ENCODE results near the gene EPHA8. TPM values are rescaled to one million over a fixed set of nuclear protein-coding genes. Genes with fewer than 3 reads are reported as not detected.

The EPHA8 gene
- total and polyA plus RNA-seq, 4 donors: not detected

DNA sequence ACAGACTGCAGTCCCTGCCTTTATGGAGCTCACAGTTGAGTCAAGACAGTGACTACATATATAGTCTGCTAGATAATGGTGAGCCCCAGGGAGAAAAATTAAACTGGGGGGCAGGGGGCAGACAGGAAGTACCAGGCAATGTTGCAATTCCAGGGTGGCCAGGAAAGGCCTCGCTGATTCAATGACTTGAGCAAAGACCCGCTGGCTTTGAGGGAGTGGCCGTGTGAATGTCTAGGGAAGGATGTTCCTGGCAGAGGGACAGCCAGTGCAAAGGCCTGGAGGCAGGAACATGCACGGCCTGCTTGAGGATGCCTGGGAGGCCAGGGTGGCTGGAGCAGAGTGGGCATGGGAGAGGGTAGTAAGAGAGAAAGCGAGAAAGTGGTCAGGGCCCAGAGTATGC is 23.0 kb upstream of the EPHA8 start:
- Histone ChIP-seq H3K27me3 (ENCODE audit: control insufficient read depth in 1 of 2, insufficient read depth in 2 of 2, low read length in 1 of 2) (no peaks in the 10 kb centered on the region), H3K4me3 (ENCODE audit: low read length in 2 of 2) (no peak overlapping the region), H3K36me3 (ENCODE audit: control insufficient read depth in 1 of 2, insufficient read depth in 2 of 2, low read length in 1 of 2) (peaks cover 0 to 1% of the 10 kb centered on the region in 2 donors), H3K27ac (ENCODE audit: low read depth in 1 of 2, low read length in 2 of 2) (no peak overlapping the region), H3K9me3 (ENCODE audit: control insufficient read depth, low read length) (no peaks in the 10 kb centered on the region), H3K4me1 (ENCODE audit: control insufficient read depth in 1 of 2, insufficient read depth in 2 of 2, low read length in 2 of 2) (no peaks in the 10 kb centered on the region)
- WGBS, 2 donors: 66 to 74% methylated on average over 5 of the region's 5 CpGs
- intact Hi-C loops (cut with DNase I): no loop called here
- ATAC-seq (ENCODE audit: low FRiP score) (no peak), DNase-seq (no peak)

- intact Hi-C loops (cut with DNase I): no loop called here
- Histone ChIP-seq H3K4me1 (ENCODE audit: control insufficient read depth in 1 of 2, insufficient read depth in 2 of 2, low read length in 2 of 2) (no peaks in the 10 kb centered on the region), H3K27me3 (ENCODE audit: control insufficient read depth in 1 of 2, insufficient read depth in 2 of 2, low read length in 1 of 2) (no peaks in the 10 kb centered on the region), H3K9me3 (ENCODE audit: control insufficient read depth, low read length) (no peaks in the 10 kb centered on the region), H3K36me3 (ENCODE audit: control insufficient read depth in 1 of 2, insufficient read depth in 2 of 2, low read length in 1 of 2) (no peaks in the 10 kb centered on the region), H3K4me3 (ENCODE audit: low read length in 2 of 2) (no peak overlapping the region), H3K27ac (ENCODE audit: low read depth in 1 of 2, low read length in 2 of 2) (no peak overlapping the region)
- ATAC-seq (ENCODE audit: low FRiP score) (no peak), DNase-seq (no peak)
- WGBS, 2 donors: 76 to 77% methylated on average over 9 of the region's 9 CpGs
These were observed 20.4 kb upstream of the EPHA8 start for GRCh38 chr1:22542886-22543285.

DNA sequence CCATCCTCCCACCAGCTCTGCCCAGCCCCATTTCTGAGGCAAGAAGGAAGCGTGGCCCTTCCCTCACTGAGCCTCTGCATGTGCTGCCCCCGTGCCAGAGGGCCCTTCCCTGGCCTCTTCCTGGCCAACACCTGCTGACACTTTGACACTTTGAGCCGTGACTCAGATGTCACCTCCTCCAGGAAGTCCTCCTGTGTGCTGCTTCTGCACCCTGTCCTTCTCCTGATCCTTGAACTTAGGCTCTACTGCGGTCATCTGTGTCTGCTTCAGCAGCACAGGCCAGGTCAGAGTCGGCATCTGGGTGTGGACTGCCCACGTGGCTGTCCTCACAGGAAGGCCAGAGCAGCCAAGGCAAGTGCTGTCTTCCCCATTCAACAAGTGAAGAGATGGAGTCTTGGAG is 19.6 kb upstream of the EPHA8 start:
- ATAC-seq (ENCODE audit: low FRiP score): no peak
- H3K9me3 ChIP-seq (ENCODE audit: control insufficient read depth, low read length): no peaks in the 10 kb centered on the region
- no peaks in the 10 kb centered on the region for H3K27me3 ChIP-seq (ENCODE audit: control insufficient read depth in 1 of 2, insufficient read depth in 2 of 2, low read length in 1 of 2)
- DNase-seq: no peak
- WGBS, 2 donors: 79 to 82% methylated on average over 6 of the region's 6 CpGs
- H3K4me3 ChIP-seq (ENCODE audit: low read length in 2 of 2): no peak overlapping the region
- H3K36me3 ChIP-seq (ENCODE audit: control insufficient read depth in 1 of 2, insufficient read depth in 2 of 2, low read length in 1 of 2): no peaks in the 10 kb centered on the region
- intact Hi-C loops (cut with DNase I): no loop called here
- no peaks in the 10 kb centered on the region for H3K4me1 ChIP-seq (ENCODE audit: control insufficient read depth in 1 of 2, insufficient read depth in 2 of 2, low read length in 2 of 2)
- H3K27ac ChIP-seq (ENCODE audit: low read depth in 1 of 2, low read length in 2 of 2): no peak overlapping the region

DNA sequence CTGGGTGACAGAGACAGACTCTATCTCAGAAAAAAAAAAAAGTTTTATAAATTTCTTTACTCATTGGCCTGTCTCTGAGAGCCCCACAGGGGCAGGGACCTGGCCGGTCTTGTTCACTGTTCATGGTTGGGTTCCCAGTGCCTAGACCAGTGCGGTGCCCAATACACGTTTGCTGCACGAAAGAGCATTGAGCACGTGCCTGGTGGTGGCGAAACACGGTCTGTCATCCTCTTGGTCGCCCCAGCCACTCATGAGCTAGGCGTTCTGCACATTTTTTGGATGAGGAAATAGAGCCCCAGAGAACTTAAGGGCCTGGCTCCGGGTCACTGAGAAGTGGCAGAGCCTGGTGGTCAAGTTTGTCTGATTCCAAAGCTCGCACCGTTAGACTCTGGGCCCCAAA is 18.7 kb upstream of the EPHA8 start:
- 85 to 88% methylated on average over 12 of the region's 12 CpGs for WGBS, 2 donors
- no peak overlapping the region for H3K27ac ChIP-seq (ENCODE audit: low read depth in 1 of 2, low read length in 2 of 2)
- H3K9me3 ChIP-seq (ENCODE audit: control insufficient read depth, low read length): no peaks in the 10 kb centered on the region
- H3K4me1 ChIP-seq (ENCODE audit: control insufficient read depth in 1 of 2, insufficient read depth in 2 of 2, low read length in 2 of 2): no peaks in the 10 kb centered on the region
- H3K4me3 ChIP-seq (ENCODE audit: low read length in 2 of 2): no peak overlapping the region
- intact Hi-C loops (cut with DNase I): no loop called here
- ATAC-seq (ENCODE audit: low FRiP score): no peak
- H3K36me3 ChIP-seq (ENCODE audit: control insufficient read depth in 1 of 2, insufficient read depth in 2 of 2, low read length in 1 of 2): no peaks in the 10 kb centered on the region
- DNase-seq: no peak
- H3K27me3 ChIP-seq (ENCODE audit: control insufficient read depth in 1 of 2, insufficient read depth in 2 of 2, low read length in 1 of 2): no peaks in the 10 kb centered on the region

- H3K36me3 ChIP-seq (ENCODE audit: control insufficient read depth in 1 of 2, insufficient read depth in 2 of 2, low read length in 1 of 2): no peaks in the 10 kb centered on the region
- no peaks in the 10 kb centered on the region for H3K27me3 ChIP-seq (ENCODE audit: control insufficient read depth in 1 of 2, insufficient read depth in 2 of 2, low read length in 1 of 2)
- ATAC-seq (ENCODE audit: low FRiP score) (no peak), DNase-seq (no peak)
- no peaks in the 10 kb centered on the region for H3K9me3 ChIP-seq (ENCODE audit: control insufficient read depth, low read length)
- WGBS, 2 donors: 69 to 73% methylated on average over 13 of the region's 13 CpGs
- no peak overlapping the region for H3K4me3 ChIP-seq (ENCODE audit: low read length in 2 of 2)
- H3K27ac ChIP-seq (ENCODE audit: low read depth in 1 of 2, low read length in 2 of 2): no peak overlapping the region
- intact Hi-C loops (cut with DNase I): no loop called here
- H3K4me1 ChIP-seq (ENCODE audit: control insufficient read depth in 1 of 2, insufficient read depth in 2 of 2, low read length in 2 of 2): no peaks in the 10 kb centered on the region
These were observed 18.1 kb upstream of the EPHA8 start for GRCh38 chr1:22545141-22545540.

GRCh38 chr1:22547186-22547817 is 16.0 kb upstream of the EPHA8 start:
- Histone ChIP-seq H3K4me3 (ENCODE audit: low read length in 2 of 2) (no peak overlapping the region), H3K9me3 (ENCODE audit: control insufficient read depth, low read length) (no peaks in the 10 kb centered on the region), H3K36me3 (ENCODE audit: control insufficient read depth in 1 of 2, insufficient read depth in 2 of 2, low read length in 1 of 2) (no peaks in the 10 kb centered on the region), H3K27me3 (ENCODE audit: control insufficient read depth in 1 of 2, insufficient read depth in 2 of 2, low read length in 1 of 2) (no peaks in the 10 kb centered on the region), H3K4me1 (ENCODE audit: control insufficient read depth in 1 of 2, insufficient read depth in 2 of 2, low read length in 2 of 2) (no peaks in the 10 kb centered on the region), H3K27ac (ENCODE audit: low read depth in 1 of 2, low read length in 2 of 2) (no peak overlapping the region)
- no peak for ATAC-seq (ENCODE audit: low FRiP score)
- WGBS, 2 donors: 74 to 75% methylated on average over 6 of the region's 6 CpGs
- intact Hi-C loops (cut with DNase I): no loop called here
- DNase-seq: no peak

GRCh38 chr1:22547818-22548462 is 15.3 kb upstream of the EPHA8 start:
- DNase-seq (no peak), ATAC-seq (ENCODE audit: low FRiP score) (no peak)
- Histone ChIP-seq H3K4me3 (ENCODE audit: low read length in 2 of 2) (no peak overlapping the region), H3K36me3 (ENCODE audit: control insufficient read depth in 1 of 2, insufficient read depth in 2 of 2, low read length in 1 of 2) (no peaks in the 10 kb centered on the region), H3K9me3 (ENCODE audit: control insufficient read depth, low read length) (no peaks in the 10 kb centered on the region), H3K27ac (ENCODE audit: low read depth in 1 of 2, low read length in 2 of 2) (no peak overlapping the region), H3K27me3 (ENCODE audit: control insufficient read depth in 1 of 2, insufficient read depth in 2 of 2, low read length in 1 of 2) (no peaks in the 10 kb centered on the region), H3K4me1 (ENCODE audit: control insufficient read depth in 1 of 2, insufficient read depth in 2 of 2, low read length in 2 of 2) (no peaks in the 10 kb centered on the region)
- 29 to 32% methylated on average over 12 of the region's 12 CpGs for WGBS, 2 donors
- intact Hi-C loops (cut with DNase I): no loop called here

DNA sequence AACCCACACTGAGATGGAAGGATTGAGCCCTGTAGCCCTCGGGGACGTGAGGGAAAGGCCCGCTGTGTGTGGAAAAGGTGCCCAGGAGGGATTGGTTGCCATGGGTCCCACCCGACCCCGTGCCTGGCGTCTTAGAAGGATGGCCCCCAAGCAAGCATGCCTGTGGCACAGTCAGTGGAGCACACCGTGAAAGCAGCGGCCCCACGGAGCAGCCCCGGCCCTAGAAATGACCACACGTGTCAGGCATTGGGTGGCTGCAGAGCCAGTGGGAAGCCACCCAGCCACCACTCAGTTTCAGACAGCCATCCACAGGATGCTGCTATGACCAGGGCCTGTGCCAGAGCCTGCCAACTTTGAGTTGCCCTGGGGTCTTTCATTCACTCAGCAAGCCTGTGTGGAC is 13.3 kb upstream of the EPHA8 start:
- H3K4me3 ChIP-seq (ENCODE audit: low read length in 2 of 2): no peak overlapping the region
- no peaks in the 10 kb centered on the region for H3K9me3 ChIP-seq (ENCODE audit: control insufficient read depth, low read length)
- no peak for ATAC-seq (ENCODE audit: low FRiP score)
- H3K36me3 ChIP-seq (ENCODE audit: control insufficient read depth in 1 of 2, insufficient read depth in 2 of 2, low read length in 1 of 2): no peaks in the 10 kb centered on the region
- WGBS, 2 donors: 84 to 91% methylated on average over 11 of the region's 11 CpGs
- no peak overlapping the region for H3K27ac ChIP-seq (ENCODE audit: low read depth in 1 of 2, low read length in 2 of 2)
- H3K27me3 ChIP-seq (ENCODE audit: control insufficient read depth in 1 of 2, insufficient read depth in 2 of 2, low read length in 1 of 2): no peaks in the 10 kb centered on the region
- no peaks in the 10 kb centered on the region for H3K4me1 ChIP-seq (ENCODE audit: control insufficient read depth in 1 of 2, insufficient read depth in 2 of 2, low read length in 2 of 2)
- DNase-seq: no peak
- intact Hi-C loops (cut with DNase I): no loop called here

- DNase-seq (no peak), ATAC-seq (ENCODE audit: low FRiP score) (no peak)
- Histone ChIP-seq H3K4me3 (ENCODE audit: low read length in 2 of 2) (no peak overlapping the region), H3K27me3 (ENCODE audit: control insufficient read depth in 1 of 2, insufficient read depth in 2 of 2, low read length in 1 of 2) (no peaks in the 10 kb centered on the region), H3K4me1 (ENCODE audit: control insufficient read depth in 1 of 2, insufficient read depth in 2 of 2, low read length in 2 of 2) (no peaks in the 10 kb centered on the region), H3K27ac (ENCODE audit: low read depth in 1 of 2, low read length in 2 of 2) (no peak overlapping the region), H3K36me3 (ENCODE audit: control insufficient read depth in 1 of 2, insufficient read depth in 2 of 2, low read length in 1 of 2) (no peaks in the 10 kb centered on the region), H3K9me3 (ENCODE audit: control insufficient read depth, low read length) (no peaks in the 10 kb centered on the region)
- intact Hi-C loops (cut with DNase I): no loop called here
- 85 to 88% methylated on average over 17 of the region's 17 CpGs for WGBS, 2 donors
These were observed 11.7 kb upstream of the EPHA8 start for GRCh38 chr1:22551591-22551990.

All from aorta (tissue), 5 donors.